HUES48 (cell line): ENCODE results near the gene MRGPRX3.

Experiments used
- H3K27ac ChIP-seq: one replicate; pipeline ENCODE4 v1.7.0; 2013; ENCODE audit warnings: low read depth, low read length, inconsistent platforms
- H3K27me3 ChIP-seq: 2 replicates; pipeline ENCODE4 v1.6.1; 2013; ENCODE audit warnings: mild to moderate bottlenecking, low read length; ENCODE audit not compliant: control insufficient read depth, insufficient read depth
- H3K36me3 ChIP-seq: 2 replicates; pipeline ENCODE4 v1.6.1; 2013; ENCODE audit warnings: low read length; ENCODE audit not compliant: control insufficient read depth, insufficient read depth
- H3K4me1 ChIP-seq: 2 replicates; pipeline ENCODE4 v1.6.1; 2013; ENCODE audit warnings: mild to moderate bottlenecking, low read length; ENCODE audit not compliant: control insufficient read depth, insufficient read depth
- H3K4me3 ChIP-seq: 2 replicates; pipeline ENCODE4 v1.5.1; 2013; ENCODE audit warnings: mild to moderate bottlenecking, low read depth, low read length
- H3K9ac ChIP-seq: 2 replicates; pipeline ENCODE4 v1.6.1; 2013; ENCODE audit warnings: mild to moderate bottlenecking, low read depth, low read length, moderate library complexity
- H3K9me3 ChIP-seq: 2 replicates; pipeline ENCODE4 v1.6.1; 2013; ENCODE audit warnings: low read length; ENCODE audit not compliant: control insufficient read depth, insufficient read depth

MRGPRX3 gene

GRCh38 chr11:18168372-18168771 is 36.0 kb downstream of the MRGPRX3 start:
- Histone ChIP-seq H3K4me3 (no peak overlapping the region), H3K9ac (no peak overlapping the region), H3K9me3 (no peaks in the 10 kb centered on the region), H3K4me1 (no peaks in the 10 kb centered on the region), H3K27ac (no peak overlapping the region), H3K36me3 (no peaks in the 10 kb centered on the region), H3K27me3 (no peaks in the 10 kb centered on the region)

GRCh38 chr11:18171377-18172000 is 39.1 kb downstream of the MRGPRX3 start:
- no peaks in the 10 kb centered on the region for H3K9me3 ChIP-seq
- no peak overlapping the region for H3K9ac ChIP-seq

GRCh38 chr11:18172666-18173065 is 40.3 kb downstream of the MRGPRX3 start, which contains the start of gene MRGPRX4:
MRGPRX4 (plus strand) TSS chr11:18172837; CDS start chr11:18173257, 420 bp downstream.
- Histone ChIP-seq H3K9ac (no peak within 1 kb of the TSS), H3K27me3 (no peaks in the 10 kb centered on the region), H3K4me3 (no peak within 1 kb of the TSS), H3K36me3 (no peaks in the 10 kb centered on the region), H3K27ac (no peak within 1 kb of the TSS), H3K9me3 (no peaks in the 10 kb centered on the region), H3K4me1 (no peaks in the 10 kb centered on the region)

More at GRCh38 chr11:18171377-18172000, 39.1 kb downstream of the MRGPRX3 start:
- Histone ChIP-seq H3K27me3 (no peaks in the 10 kb centered on the region), H3K36me3 (no peaks in the 10 kb centered on the region), H3K4me3 (no peak overlapping the region), H3K27ac (no peak overlapping the region), H3K4me1 (no peaks in the 10 kb centered on the region)

- Histone ChIP-seq H3K36me3 (no peaks in the 10 kb centered on the region), H3K9me3 (no peaks in the 10 kb centered on the region), H3K27me3 (no peaks in the 10 kb centered on the region), H3K4me1 (no peaks in the 10 kb centered on the region), H3K9ac (no peak overlapping the region), H3K27ac (no peak overlapping the region), H3K4me3 (no peak overlapping the region)
These were observed 41.0 kb downstream of the MRGPRX3 start for GRCh38 chr11:18173225-18173866.
